ENCODE results near the gene FTSJ1. TPM values are rescaled to one million over a fixed set of nuclear protein-coding genes. Genes with fewer than 3 reads are reported as not detected.
"Not testable (repeated sequence)": the region's sequence is repeated elsewhere in the genome, so short reads cannot be mapped to it uniquely, and the experiment has no call there.

Gene FTSJ1
- total RNA-seq, 1 experiment from 2014 or later = 29.4 TPM

- not testable (repeated sequence) for H3K27ac ChIP-seq; H3K4me1 ChIP-seq; H3K4me3 ChIP-seq; H3K27me3 ChIP-seq; H3K9me3 ChIP-seq (replicated peaks); H3K36me3 ChIP-seq; DNase-seq
These were observed 43.5 kb downstream of the FTSJ1 start for GRCh38 chrX:48519481-48519880.

GRCh38 chrX:48520455-48520854 lies 44.5 kb downstream of the FTSJ1 start:
- no peak overlapping the region; the same call in 1 of the 2 replicates for H3K27ac ChIP-seq
- no peaks in the 10 kb centered on the region for H3K4me1 ChIP-seq
- H3K27me3 ChIP-seq = no peaks in the 10 kb centered on the region
- no peak overlapping the region for H3K4me3 ChIP-seq
- H3K9me3 ChIP-seq (replicated peaks) = no peaks in the 10 kb centered on the region
- no peaks in the 10 kb centered on the region for H3K36me3 ChIP-seq
- no peak for DNase-seq

DNA sequence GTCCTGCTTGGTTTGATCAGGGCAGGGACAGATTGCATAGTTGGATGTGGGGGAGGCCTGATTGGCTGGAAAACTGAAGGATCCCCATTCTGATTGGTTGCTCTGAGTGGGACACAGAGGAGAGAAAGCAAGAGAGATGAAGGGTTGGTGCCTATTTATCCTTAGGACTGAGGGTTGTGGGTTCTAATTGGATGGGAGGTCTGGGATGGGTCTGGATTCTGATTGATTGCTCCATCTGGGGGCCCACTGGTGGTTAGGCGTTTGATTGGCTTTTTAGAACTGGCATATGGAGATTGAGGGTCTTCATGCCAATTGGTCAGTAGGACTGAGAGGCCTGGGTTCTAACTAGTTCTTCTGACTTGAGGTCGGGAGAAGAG lies 45.0 kb downstream of the FTSJ1 start:
- Histone ChIP-seq H3K4me1 (no peaks in the 10 kb centered on the region), H3K9me3 (replicated peaks) (no peaks in the 10 kb centered on the region), H3K4me3 (peak overlapping the region; percentile 83), H3K36me3 (no peaks in the 10 kb centered on the region), H3K27ac (peak overlapping the region; percentile 91), H3K27me3 (no peaks in the 10 kb centered on the region)
- peak; percentile 42 to 70 for DNase-seq

GRCh38 chrX:48521353-48522243 lies 45.6 kb downstream of the FTSJ1 start, which contains the start of gene EBP:
Gene EBP (plus strand): TSS chrX:48521808. CDS start chrX:48523772, 1,964 bp downstream.
- peak; percentile 90 to 92 for DNase-seq
- Histone ChIP-seq H3K27ac (peak within 1 kb of the TSS; percentile 91), H3K27me3 (no peaks in the 10 kb centered on the region), H3K4me1 (no peaks in the 10 kb centered on the region), H3K9me3 (replicated peaks) (no peaks in the 10 kb centered on the region), H3K4me3 (peak within 1 kb of the TSS; percentile 83), H3K36me3 (no peaks in the 10 kb centered on the region)

GRCh38 chrX:48522291-48522690 lies 46.3 kb downstream of the FTSJ1 start:
- Histone ChIP-seq H3K4me3 (peak overlapping the region; percentile 83), H3K4me1 (no peaks in the 10 kb centered on the region), H3K27ac (peak overlapping the region; percentile 91; the same call in 1 of the 2 replicates), H3K27me3 (no peaks in the 10 kb centered on the region), H3K36me3 (no peaks in the 10 kb centered on the region), H3K9me3 (replicated peaks) (no peaks in the 10 kb centered on the region)
- DNase-seq = no peak

DNA sequence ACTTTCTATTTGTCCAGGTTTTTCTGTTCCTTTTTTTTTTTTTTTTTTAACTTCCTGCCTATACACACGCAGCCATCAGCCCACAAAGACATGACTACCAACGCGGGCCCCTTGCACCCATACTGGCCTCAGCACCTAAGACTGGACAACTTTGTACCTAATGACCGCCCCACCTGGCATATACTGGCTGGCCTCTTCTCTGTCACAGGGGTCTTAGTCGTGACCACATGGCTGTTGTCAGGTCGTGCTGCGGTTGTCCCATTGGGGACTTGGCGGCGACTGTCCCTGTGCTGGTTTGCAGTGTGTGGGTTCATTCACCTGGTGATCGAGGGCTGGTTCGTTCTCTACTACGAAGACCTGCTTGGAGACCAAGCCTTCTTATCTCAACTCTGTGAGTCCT lies 47.7 kb downstream of the FTSJ1 start:
- Histone ChIP-seq H3K36me3 (no peaks in the 10 kb centered on the region; the same call in 1 of the 2 replicates), H3K4me3 (no peak overlapping the region)
- DNase-seq = no peak

DNA sequence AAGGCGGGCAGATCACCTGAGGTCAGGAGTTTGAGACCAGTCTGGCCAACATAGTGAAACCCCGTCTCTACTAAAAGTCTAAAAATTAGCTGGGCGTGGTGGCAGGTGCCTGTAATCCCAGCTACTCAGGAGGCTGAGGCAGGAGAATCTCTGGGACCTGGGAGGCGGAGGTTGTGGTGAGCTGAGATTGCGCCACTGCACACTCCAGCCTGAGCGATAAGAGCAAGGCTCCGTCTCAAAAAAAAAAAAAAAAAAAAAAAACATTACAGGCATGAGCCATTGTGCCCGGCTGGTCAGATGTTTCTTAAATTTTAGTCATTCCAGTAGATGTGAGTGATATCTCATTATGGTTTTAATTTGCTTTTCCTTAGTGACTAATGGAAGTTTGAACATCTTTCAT lies 49.9 kb downstream of the FTSJ1 start:
- H3K4me3 ChIP-seq; H3K27me3 ChIP-seq; H3K9me3 ChIP-seq (replicated peaks); H3K36me3 ChIP-seq; H3K4me1 ChIP-seq; H3K27ac ChIP-seq; DNase-seq: not testable (repeated sequence)

More for the DNA sequence above, 47.7 kb downstream of the FTSJ1 start:
- Histone ChIP-seq H3K9me3 (replicated peaks) (no peaks in the 10 kb centered on the region), H3K27me3 (no peaks in the 10 kb centered on the region), H3K4me1 (no peaks in the 10 kb centered on the region), H3K27ac (no peak overlapping the region)

DNA sequence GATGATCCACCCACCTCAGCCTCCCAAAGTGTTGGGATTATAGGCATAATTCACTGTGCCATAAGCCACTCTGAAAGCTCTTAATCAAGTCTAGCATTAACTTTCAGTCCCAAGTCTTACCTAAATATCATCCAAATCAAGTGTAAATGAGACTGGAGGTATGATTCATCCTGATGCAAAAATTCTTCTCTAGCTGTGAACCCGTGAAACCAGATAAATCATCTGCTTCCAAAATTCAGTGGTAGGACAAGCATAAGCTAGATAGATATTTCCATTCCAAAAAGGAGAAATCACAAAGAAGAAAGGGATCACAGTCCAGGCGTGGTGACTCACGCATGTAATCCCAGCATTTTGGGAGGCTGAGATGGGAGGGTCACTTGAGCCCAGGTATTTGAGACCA lies 54.7 kb downstream of the FTSJ1 start:
- Histone ChIP-seq H3K36me3 (no peaks in the 10 kb centered on the region; the same call in 1 of the 2 replicates), H3K9me3 (replicated peaks) (no peaks in the 10 kb centered on the region), H3K27me3 (no peaks in the 10 kb centered on the region), H3K4me3 (no peak overlapping the region), H3K27ac (no peak overlapping the region), H3K4me1 (no peaks in the 10 kb centered on the region)
- DNase-seq = no peak

DNA sequence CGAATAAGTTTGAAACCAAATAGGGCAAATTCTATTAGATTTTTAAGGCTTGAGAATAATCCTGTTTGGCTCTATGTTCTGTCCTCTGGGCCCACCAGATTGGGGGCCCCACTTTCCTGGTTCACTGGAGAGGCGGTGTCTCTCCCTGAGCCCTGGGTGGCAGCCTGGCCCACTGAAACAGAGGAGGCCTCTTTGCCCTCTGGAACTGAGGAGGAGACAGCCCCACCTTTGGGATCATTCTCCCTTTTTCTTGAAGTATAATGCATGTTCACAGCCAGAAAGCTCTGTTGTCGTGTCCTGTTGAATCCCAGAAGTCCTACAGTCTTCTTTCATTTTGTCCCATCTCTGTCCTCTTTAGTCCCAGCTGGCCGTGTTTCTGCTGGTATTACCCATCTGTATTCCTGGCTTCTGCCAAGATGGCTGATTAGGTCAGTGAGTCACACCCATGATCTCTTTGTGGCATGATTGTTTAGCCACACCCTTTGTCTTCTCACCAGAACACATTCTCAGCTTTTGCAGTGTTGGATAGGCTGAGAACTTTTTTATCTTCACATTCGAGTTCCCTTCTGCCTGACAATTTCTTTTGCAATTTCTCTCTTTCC lies 55.5 kb downstream of the FTSJ1 start:
- Histone ChIP-seq H3K4me1 (no peaks in the 10 kb centered on the region), H3K27ac (no peak overlapping the region), H3K36me3 (no peaks in the 10 kb centered on the region; the same call in 1 of the 2 replicates), H3K9me3 (replicated peaks) (no peaks in the 10 kb centered on the region), H3K27me3 (no peaks in the 10 kb centered on the region), H3K4me3 (no peak overlapping the region)
- DNase-seq = no peak

GRCh38 chrX:48532161-48532560 lies 56.2 kb downstream of the FTSJ1 start:
- Histone ChIP-seq H3K27me3 (no peaks in the 10 kb centered on the region), H3K27ac (no peak overlapping the region), H3K4me1 (no peaks in the 10 kb centered on the region), H3K9me3 (replicated peaks) (no peaks in the 10 kb centered on the region), H3K36me3 (no peaks in the 10 kb centered on the region; the same call in 1 of the 2 replicates), H3K4me3 (no peak overlapping the region)
- DNase-seq = no peak

DNA sequence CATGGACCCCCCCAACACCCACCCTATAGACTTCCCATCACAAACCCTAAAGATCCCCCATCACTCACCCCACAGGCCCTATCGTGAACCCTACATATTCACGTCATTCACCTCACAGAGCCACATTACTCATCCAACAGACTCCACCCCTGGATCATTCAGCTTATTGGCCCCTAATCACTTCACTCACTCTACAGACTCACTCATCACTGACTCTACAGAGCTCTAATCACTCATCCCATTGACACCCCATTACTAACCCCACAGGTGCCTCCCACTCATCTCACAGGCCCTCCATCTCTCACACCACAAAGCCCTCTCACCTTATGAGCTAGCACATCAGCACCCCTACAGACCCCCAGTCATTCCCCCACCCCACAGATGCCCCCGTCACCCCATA lies 57.2 kb downstream of the FTSJ1 start:
- no peak for DNase-seq

More for the DNA sequence above, 57.2 kb downstream of the FTSJ1 start:
- Histone ChIP-seq H3K4me1 (no peaks in the 10 kb centered on the region), H3K9me3 (replicated peaks) (no peaks in the 10 kb centered on the region), H3K4me3 (no peak overlapping the region), H3K36me3 (no peaks in the 10 kb centered on the region; the same call in 1 of the 2 replicates), H3K27ac (no peak overlapping the region), H3K27me3 (no peaks in the 10 kb centered on the region)

Other genes starting within 250 kb of the FTSJ1 start
- gene SSX1, start 220.8 kb upstream of the FTSJ1 start, total RNA-seq (2014; rRNA removed; shearing (Covaris generic)) = not detected in 2 replicates
- gene SSX3, start 119.5 kb upstream of the FTSJ1 start, total RNA-seq (2014; rRNA removed; shearing (Covaris generic)) = not detected in 2 replicates
- gene SSX4, start 92.7 kb upstream of the FTSJ1 start, total RNA-seq (2014; rRNA removed; shearing (Covaris generic)) = not detected in 2 replicates
- not detected in 2 replicates for gene SSX4B, start 64.2 kb upstream of the FTSJ1 start, total RNA-seq (2014; rRNA removed; shearing (Covaris generic))
- 13.8 and 15.4 TPM in 2 replicates for gene SLC38A5, start 5.9 kb upstream of the FTSJ1 start, total RNA-seq (2014; rRNA removed; shearing (Covaris generic))
- 6.2 and 9.8 TPM in 2 replicates for gene PORCN, start 32.8 kb downstream of the FTSJ1 start, total RNA-seq (2014; rRNA removed; shearing (Covaris generic))
- gene EBP, start 45.6 kb downstream of the FTSJ1 start, total RNA-seq (2014; rRNA removed; shearing (Covaris generic)) = 61.7 and 71.9 TPM in 2 replicates
- gene TBC1D25, start 63.5 kb downstream of the FTSJ1 start, total RNA-seq (2014; rRNA removed; shearing (Covaris generic)) = 4.3 and 4.6 TPM in 2 replicates
- 117 and 135 TPM in 2 replicates for gene RBM3, start 98.3 kb downstream of the FTSJ1 start, total RNA-seq (2014; rRNA removed; shearing (Covaris generic))
- gene WDR13, start 121.3 kb downstream of the FTSJ1 start, total RNA-seq (2014; rRNA removed; shearing (Covaris generic)) = 19.9 and 23.6 TPM in 2 replicates
- not detected in 2 replicates for gene WAS, start 207.6 kb downstream of the FTSJ1 start, total RNA-seq (2014; rRNA removed; shearing (Covaris generic))
- gene SUV39H1, start 220.5 kb downstream of the FTSJ1 start, total RNA-seq (2014; rRNA removed; shearing (Covaris generic)) = 10.2 and 10.5 TPM in 2 replicates